GM23248 (cell line): Measurements from ENCODE around the gene LEFTY1.

ENCODE experiments used
- EZH2 ChIP-seq: fragments of 200-600 bp; sonication (generic); IDR thresholded peaks from 2 replicates; pipeline ENCODE4 v1.6.1; 2018; ENCODE audit warnings: antibody characterized with exemption, mild to moderate bottlenecking; ENCODE audit not compliant: insufficient read depth, poor library complexity, severe bottlenecking
- EZH2phosphoT487 ChIP-seq: fragments of 200-600 bp; sonication (generic); IDR thresholded peaks from 2 replicates; pipeline ENCODE4 v1.6.1; 2018; ENCODE audit warnings: antibody characterized with exemption, moderate library complexity, mild to moderate bottlenecking, low read depth; ENCODE audit not compliant: insufficient read depth

DNA sequence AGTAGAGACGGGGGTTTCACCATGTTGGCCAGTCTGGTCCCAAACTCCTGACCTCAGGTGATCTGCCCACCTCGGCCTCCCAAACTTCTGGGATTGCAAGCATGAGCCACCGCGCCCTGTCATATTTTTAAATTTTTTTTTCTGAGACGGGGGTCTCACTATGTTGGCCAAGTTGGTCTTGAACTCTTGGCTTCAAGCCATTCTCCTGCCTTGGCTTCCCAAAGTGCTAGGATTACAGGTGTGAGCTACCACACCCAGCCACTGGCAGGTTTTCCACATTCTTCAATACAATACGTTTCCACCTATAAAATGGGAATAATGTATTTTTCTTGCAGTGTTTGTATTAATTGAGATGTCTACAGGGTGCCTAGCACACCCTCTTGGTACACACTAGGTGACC, 3.4 kb upstream of the LEFTY1 start:
- no peak for TF ChIP-seq EZH2
- TF ChIP-seq EZH2phosphoT487: no peak
